Lower leg skin (tissue), 3 donors: ENCODE results near the gene PPM1L.

Experiments used
- CTCF ChIP-seq, 3 donors: fragments of 450-650 bp; IDR thresholded peaks; one replicate each; pipeline ENCODE4 v1.5.1; 2016; ENCODE audit warnings: antibody characterized with exemption in 3 of 3, mild to moderate bottlenecking in 3 of 3, moderate library complexity in 2 of 3
- POLR2A ChIP-seq, 2 donors: fragments of 450-650 bp; IDR thresholded peaks; one replicate each; pipeline ENCODE4 v1.6.1; 2016 to 2017; ENCODE audit warnings: antibody characterized with exemption in 2 of 2, mild to moderate bottlenecking in 1 of 2, moderate library complexity in 1 of 2

GRCh38 chr3:160797356-160797755 lies 41.3 kb downstream of the PPM1L start:
- TF ChIP-seq POLR2A (IDR thresholded peaks at IDR 0.05) (no peak), CTCF (IDR thresholded peaks at IDR 0.05) (no peak)
